GM19455 (cell line): ENCODE results near the gene HOMEZ.
"Not testable (repeated sequence)": the region's sequence is repeated elsewhere in the genome, so short reads cannot be mapped to it uniquely, and the experiment has no call there.

ENCODE experiments used
- ATAC-seq: cut with Tn5 transposase; IDR thresholded peaks from one replicate; pipeline ENCODE4 v1.9.1; 2021; ENCODE audit not compliant: unreplicated experiment

Gene HOMEZ

GRCh38 chr14:23286020-23286901 lies at the start of gene HOMEZ:
HOMEZ (minus strand) TSS chr14:23286132; CDS start chr14:23285952, 180 bp downstream.
- ATAC-seq: peak; percentile 97

- ATAC-seq: no peak
These were observed 49.7 kb upstream of the HOMEZ start for GRCh38 chr14:23335623-23336022.

GRCh38 chr14:23327947-23328744 lies 42.2 kb upstream of the HOMEZ start:
- ATAC-seq: no peak

- no peak for ATAC-seq
These were observed 40.8 kb upstream of the HOMEZ start for GRCh38 chr14:23326491-23327332.

- not testable (repeated sequence) for ATAC-seq
These were observed 39.8 kb upstream of the HOMEZ start for GRCh38 chr14:23325746-23326145.

GRCh38 chr14:23324993-23325392 lies 39.1 kb upstream of the HOMEZ start:
- ATAC-seq: no peak

- ATAC-seq: no peak
These were observed 38.5 kb upstream of the HOMEZ start for GRCh38 chr14:23324455-23324846.

GRCh38 chr14:23323838-23324454 lies 38.0 kb upstream of the HOMEZ start:
- ATAC-seq: no peak

GRCh38 chr14:23322568-23323517 lies 36.9 kb upstream of the HOMEZ start:
- no peak for ATAC-seq

GRCh38 chr14:23321572-23322547 lies 35.9 kb upstream of the HOMEZ start:
- peak; percentile 23 for ATAC-seq

- peak; percentile 90 for ATAC-seq
These were observed 34.9 kb upstream of the HOMEZ start, which contains the start of gene PABPN1 for GRCh38 chr14:23320584-23321571. PABPN1 (plus strand) TSS chr14:23321457; CDS start chr14:23321470, 13 bp downstream.

GRCh38 chr14:23319746-23320583 lies 34.0 kb upstream of the HOMEZ start:
- ATAC-seq: no peak

GRCh38 chr14:23316300-23316699 lies 30.4 kb upstream of the HOMEZ start:
- no peak for ATAC-seq

- no peak for ATAC-seq
These were observed 24.6 kb upstream of the HOMEZ start for GRCh38 chr14:23310546-23310945.

- no peak for ATAC-seq
These were observed 23.0 kb upstream of the HOMEZ start for GRCh38 chr14:23308721-23309445.
